Mesothelial cell of epicardium (in vitro differentiated cells): ENCODE measurements around the gene TET3. TPM values are rescaled to one million over a fixed set of nuclear protein-coding genes. Genes with fewer than 3 reads are reported as not detected.
A peak's percentile ranks its signal among the peaks of the same experiment; 100 is the strongest.

Experiments used
- DNase-seq, 2 experiments: peaks; one replicate each; pipeline ENCODE4 v3.0.0; 2021; ENCODE audit warnings: low spot score in 2 of 2; ENCODE audit not compliant: unreplicated experiment in 2 of 2
- H3K27ac Mint-ChIP-seq: 2 replicates; pipeline ENCODE4 v1.8.0; 2021; ENCODE audit warnings: mixed read lengths
- H3K27me3 Mint-ChIP-seq: 2 replicates; pipeline ENCODE4 v1.8.0; 2021; ENCODE audit warnings: low read depth, mixed read lengths
- H3K36me3 Mint-ChIP-seq: 2 replicates; pipeline ENCODE4 v1.8.0; 2021; ENCODE audit warnings: mixed read lengths
- H3K4me1 Mint-ChIP-seq: 2 replicates; pipeline ENCODE4 v1.8.0; 2021; ENCODE audit warnings: mixed read lengths
- H3K4me3 Mint-ChIP-seq: 2 replicates; pipeline ENCODE4 v1.8.0; 2021; ENCODE audit warnings: mild to moderate bottlenecking, moderate library complexity, mixed read lengths
- H3K9me3 Mint-ChIP-seq: 2 replicates; pipeline ENCODE4 v1.8.0; 2021; ENCODE audit warnings: mixed read lengths
- CTCF ChIP-seq: fragments of 200-600 bp; sonication (generic); IDR thresholded peaks from one replicate; pipeline ENCODE4 v1.5.0; 2021; ENCODE audit warnings: antibody characterized with exemption; ENCODE audit not compliant: unreplicated experiment
- total RNA-seq: library from RNA; stranded (reverse); gene quantifications from 3 replicates; pipeline ENCODE4 v1.2.1, GENCODE V29; 2021

Gene TET3
- total RNA-seq, 1 donor from 2014 or later, result 42.6 TPM

DNA sequence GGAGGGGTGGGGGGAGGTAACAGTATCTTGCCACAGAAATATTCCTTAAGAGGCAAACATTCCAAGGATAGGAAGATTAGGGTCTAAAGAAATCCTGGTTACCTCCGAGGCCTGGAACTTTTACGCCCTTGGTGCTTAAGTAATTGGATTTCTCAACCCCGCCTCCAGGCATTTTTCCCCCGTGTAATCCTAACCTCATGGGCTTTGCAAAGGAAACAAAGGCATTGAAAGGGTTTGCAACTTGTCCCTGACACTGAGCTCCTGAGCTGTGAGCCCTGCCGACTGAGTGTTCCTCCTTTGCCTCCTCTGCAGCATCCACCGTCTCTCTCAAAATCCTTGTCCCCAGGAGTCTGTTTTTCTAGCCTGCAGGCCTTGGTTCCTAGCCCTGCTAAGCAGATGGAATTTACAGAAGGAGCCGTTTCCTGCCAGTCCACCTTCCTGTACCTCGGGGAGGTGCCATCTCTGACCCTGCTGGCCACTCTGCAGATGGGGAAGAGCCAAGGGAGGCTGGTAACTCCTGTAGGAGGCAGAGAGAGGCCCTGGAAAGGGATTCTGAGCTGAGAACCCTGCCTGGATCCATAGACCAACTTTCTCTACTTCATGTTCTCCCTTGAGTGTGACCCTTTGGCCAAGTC, 24.2 kb downstream of the TET3 start:
- peaks cover 2% of the 10 kb centered on the region for H3K36me3 Mint-ChIP-seq
- H3K4me3 Mint-ChIP-seq, result no peak overlapping the region
- peaks cover 72% of the 10 kb centered on the region for H3K4me1 Mint-ChIP-seq
- peak overlapping the region; percentile 91 for H3K27ac Mint-ChIP-seq
- no peaks in the 10 kb centered on the region for H3K27me3 Mint-ChIP-seq
- no peaks in the 10 kb centered on the region for H3K9me3 Mint-ChIP-seq
- DNase-seq, result no peak
- TF ChIP-seq CTCF, result no peak

DNA sequence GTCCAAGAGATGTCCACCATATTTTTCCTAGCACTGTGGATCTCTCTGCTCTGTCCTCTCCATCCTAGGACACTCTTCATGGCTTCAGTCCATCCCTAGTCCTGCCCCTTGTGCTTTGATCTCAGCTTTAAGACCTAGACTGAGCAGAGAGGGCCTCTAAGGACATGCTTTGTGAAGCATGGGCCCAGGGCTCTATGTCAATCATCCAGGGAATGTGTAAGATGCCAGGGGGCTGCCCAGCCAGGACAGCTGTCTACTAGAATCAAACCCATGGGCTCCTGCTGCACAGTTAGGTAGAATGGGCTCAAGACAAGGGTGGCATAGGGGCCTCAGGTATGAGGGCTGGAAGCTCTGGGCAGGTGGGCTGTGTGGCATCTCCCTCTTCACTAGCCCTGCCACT, 24.9 kb downstream of the TET3 start:
- peaks cover 2% of the 10 kb centered on the region for H3K36me3 Mint-ChIP-seq
- H3K4me3 Mint-ChIP-seq, result peak overlapping the region; percentile 48
- no peak for DNase-seq
- TF ChIP-seq CTCF, result no peak
- H3K27ac Mint-ChIP-seq, result peak overlapping the region; percentile 91
- peaks cover 65% of the 10 kb centered on the region for H3K4me1 Mint-ChIP-seq
- H3K27me3 Mint-ChIP-seq, result no peaks in the 10 kb centered on the region
- no peaks in the 10 kb centered on the region for H3K9me3 Mint-ChIP-seq

GRCh38 chr2:74010087-74010541, 25.4 kb downstream of the TET3 start:
- Mint-ChIP-seq H3K4me1 (peaks cover 59% of the 10 kb centered on the region), H3K36me3 (no peaks in the 10 kb centered on the region), H3K4me3 (peak overlapping the region; percentile 48), H3K9me3 (no peaks in the 10 kb centered on the region), H3K27ac (peak overlapping the region; percentile 91), H3K27me3 (no peaks in the 10 kb centered on the region)
- TF ChIP-seq CTCF, result no peak
- peak; percentile 67 to 78 for DNase-seq

DNA sequence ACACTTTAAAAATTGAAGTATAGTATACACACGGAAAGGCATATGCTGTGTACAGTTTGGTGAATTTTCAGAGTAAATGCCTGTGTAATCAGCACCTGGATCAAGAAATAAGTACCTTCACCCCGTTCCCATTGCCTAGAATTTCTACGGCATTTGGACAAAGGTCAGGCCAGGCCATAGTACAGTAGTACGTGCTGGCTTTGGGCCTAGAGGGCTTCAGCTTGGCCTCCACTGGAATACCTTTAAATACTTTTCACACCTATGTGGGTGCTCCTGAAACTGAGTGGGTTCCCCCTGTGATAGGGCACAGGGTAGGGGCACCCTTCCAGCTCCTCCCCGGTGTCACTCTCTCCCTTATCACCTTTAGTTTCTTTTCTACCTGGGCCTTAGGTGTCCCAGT, 26.5 kb downstream of the TET3 start:
- Mint-ChIP-seq H3K36me3 (no peaks in the 10 kb centered on the region), H3K4me3 (no peak overlapping the region), H3K9me3 (no peaks in the 10 kb centered on the region), H3K4me1 (peaks cover 52% of the 10 kb centered on the region), H3K27me3 (no peaks in the 10 kb centered on the region), H3K27ac (peak overlapping the region; percentile 43)
- DNase-seq, result no peak
- no peak for TF ChIP-seq CTCF

DNA sequence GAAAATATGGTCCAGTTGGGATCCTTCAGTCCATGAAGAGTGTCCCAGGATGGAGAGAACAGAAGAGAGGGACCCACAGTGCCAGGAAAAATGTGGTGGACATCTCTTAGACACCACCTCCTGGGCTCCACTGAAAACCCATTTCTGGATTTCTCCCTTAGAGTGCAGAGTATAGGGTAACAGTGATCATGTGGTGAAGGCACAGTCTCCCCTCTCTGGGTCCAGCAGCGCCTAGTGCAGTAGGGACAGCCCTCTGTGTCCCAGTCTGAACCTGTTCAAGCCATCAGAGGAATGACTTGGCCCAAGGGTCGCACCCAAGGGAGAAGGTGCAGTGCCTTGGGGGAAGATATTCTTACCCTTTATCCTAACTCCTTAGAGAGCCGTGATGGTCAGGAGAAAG, 30.1 kb downstream of the TET3 start:
- Mint-ChIP-seq H3K36me3 (peaks cover 5% of the 10 kb centered on the region), H3K4me1 (peaks cover 17% of the 10 kb centered on the region), H3K27me3 (no peaks in the 10 kb centered on the region), H3K4me3 (no peak overlapping the region), H3K27ac (no peak overlapping the region), H3K9me3 (no peaks in the 10 kb centered on the region)
- TF ChIP-seq CTCF, result no peak
- DNase-seq, result no peak

DNA sequence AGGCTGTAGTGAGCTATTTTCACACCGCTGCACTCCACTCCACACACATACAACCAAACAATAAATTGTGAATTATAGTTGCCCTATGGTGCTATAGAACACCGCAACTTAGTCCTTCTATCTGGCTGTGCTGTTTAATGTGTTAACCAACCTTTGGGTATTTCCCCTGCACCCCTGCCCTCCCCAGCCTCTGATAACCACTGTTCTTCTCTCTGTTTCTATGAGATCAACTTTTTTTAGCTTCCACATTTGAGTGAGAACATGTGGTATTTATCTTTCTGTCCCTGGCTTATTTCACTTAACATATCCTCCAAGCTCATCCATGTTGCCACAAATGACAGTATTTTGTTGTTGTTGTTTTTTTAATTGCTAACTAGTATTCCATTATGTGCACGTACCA, 32.5 kb downstream of the TET3 start:
- TF ChIP-seq CTCF, result no peak
- Mint-ChIP-seq H3K27me3 (no peaks in the 10 kb centered on the region), H3K4me1 (peaks cover 17% of the 10 kb centered on the region), H3K27ac (no peak overlapping the region), H3K4me3 (no peak overlapping the region), H3K36me3 (peaks cover 6% of the 10 kb centered on the region), H3K9me3 (no peaks in the 10 kb centered on the region)
- DNase-seq, result no peak
